HT-29 (cell line): Measurements from ENCODE around the gene RPGR. TPM values are rescaled to one million over a fixed set of nuclear protein-coding genes. Genes with fewer than 3 reads are reported as not detected.

ENCODE experiments used
- DNase-seq: peaks from one replicate; pipeline ENCODE4 v3.0.0-alpha.2; 2015; ENCODE audit warnings: low spot score
- total RNA-seq: library from RNA; depleted of rRNA; stranded (reverse); fragments of >200 nt; shearing (Covaris generic); gene quantifications from 2 replicates; pipeline ENCODE4 v1.2.3, GENCODE V29; 2014

Gene RPGR
- total RNA-seq, 1 experiment from 2014 or later = 3.9 TPM

DNA sequence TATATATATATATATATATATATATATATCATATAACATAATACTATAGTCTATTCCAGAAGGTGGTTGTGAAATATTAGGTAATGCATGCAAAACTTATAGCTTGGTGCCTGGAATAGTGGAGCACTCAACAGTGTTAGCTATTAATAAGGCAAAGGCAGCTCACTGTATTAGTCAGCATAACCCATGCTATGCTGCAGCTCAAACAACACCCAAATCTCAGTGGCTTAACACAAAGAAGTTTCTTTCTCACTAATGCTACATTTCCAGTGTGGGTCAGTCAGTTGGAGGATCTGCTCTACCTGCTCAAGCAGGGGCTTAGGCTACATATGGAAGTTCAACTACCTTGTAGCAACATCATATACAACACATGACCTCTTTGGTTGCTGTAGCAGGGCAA, 5.2 kb upstream of the RPGR start:
- no peak for DNase-seq

- no peak for DNase-seq
Observed at GRCh38 chrX:38327775-38328081, 419 bp upstream of the RPGR start.

DNA sequence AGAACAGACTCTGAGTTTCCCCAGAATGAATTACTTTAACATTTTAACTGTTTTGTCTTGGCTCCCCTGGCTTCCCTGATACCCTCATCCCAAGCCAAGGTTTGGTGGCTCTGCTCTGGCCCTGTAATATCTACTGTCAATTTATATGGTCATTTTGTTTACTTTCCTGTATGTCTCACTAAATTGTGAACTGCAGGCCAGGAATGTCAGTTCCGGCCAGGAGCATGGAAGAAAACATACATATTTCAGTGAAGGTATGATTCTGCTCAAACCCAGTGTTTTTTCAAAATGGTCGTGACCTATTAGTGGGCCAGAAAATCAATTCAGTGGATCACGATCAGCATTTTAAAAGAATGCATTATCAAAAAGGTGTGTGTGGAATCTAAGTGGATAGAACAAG, 1.2 kb downstream of the RPGR start:
- no peak for DNase-seq

- no peak for DNase-seq
Observed at GRCh38 chrX:38320819-38321218, 6.5 kb downstream of the RPGR start.

GRCh38 chrX:38318606-38319005, 8.7 kb downstream of the RPGR start:
- DNase-seq = no peak

GRCh38 chrX:38318196-38318595, 9.1 kb downstream of the RPGR start:
- DNase-seq = no peak

DNA sequence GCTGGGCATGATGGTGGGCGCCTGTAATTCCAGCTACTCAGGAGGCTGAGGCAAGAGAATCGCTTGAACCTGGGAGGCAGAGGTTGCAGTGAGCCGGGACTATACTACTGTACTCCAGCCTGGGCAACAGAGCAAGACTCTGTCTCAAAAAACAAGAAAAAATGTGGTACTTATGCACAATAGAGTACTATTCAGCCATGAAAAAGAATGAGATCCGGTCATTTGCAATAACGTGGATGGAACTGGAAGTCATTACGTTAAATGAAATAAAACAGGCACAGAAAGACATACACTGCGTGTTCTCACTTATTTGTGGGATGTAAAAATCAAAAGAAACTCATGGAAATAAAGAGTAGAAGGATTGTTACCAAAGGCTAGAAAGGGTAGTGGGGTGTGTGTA, 12.1 kb downstream of the RPGR start:
- DNase-seq = no peak

- DNase-seq = no peak
Observed at GRCh38 chrX:38313190-38313589, 14.1 kb downstream of the RPGR start.

GRCh38 chrX:38312436-38312835, 14.9 kb downstream of the RPGR start:
- no peak for DNase-seq

- no peak for DNase-seq
Observed at GRCh38 chrX:38311743-38312142, 15.6 kb downstream of the RPGR start.

- DNase-seq = no peak
Observed at GRCh38 chrX:38305971-38306370, 21.3 kb downstream of the RPGR start.

GRCh38 chrX:38304010-38304409, 23.3 kb downstream of the RPGR start:
- DNase-seq = peak; percentile 20

- peak; percentile 3 for DNase-seq
Observed at GRCh38 chrX:38293741-38294140, 33.6 kb downstream of the RPGR start.

DNA sequence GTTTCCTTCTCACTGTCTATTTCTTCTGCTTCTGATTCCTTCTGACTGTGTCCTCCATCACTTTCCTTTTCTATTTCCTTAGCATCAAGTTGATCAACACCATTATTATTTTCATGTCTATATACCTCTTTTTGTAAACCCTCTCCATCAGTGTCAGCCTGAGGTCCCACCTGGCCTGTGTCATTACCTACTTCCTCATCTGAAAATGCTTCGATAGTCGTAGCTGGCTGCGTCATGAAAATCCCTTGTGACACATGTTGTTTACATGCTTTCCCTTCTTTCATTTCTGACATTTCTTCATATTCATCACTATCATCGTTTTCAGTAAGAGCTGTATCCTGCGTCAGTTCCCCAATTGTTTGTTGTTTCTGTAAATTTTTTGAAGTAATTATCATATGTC, 39.6 kb downstream of the RPGR start:
- DNase-seq = no peak

- no peak for DNase-seq
Observed at GRCh38 chrX:38285649-38286048, 41.7 kb downstream of the RPGR start.

GRCh38 chrX:38282049-38282448, 45.3 kb downstream of the RPGR start:
- DNase-seq = no peak

DNA sequence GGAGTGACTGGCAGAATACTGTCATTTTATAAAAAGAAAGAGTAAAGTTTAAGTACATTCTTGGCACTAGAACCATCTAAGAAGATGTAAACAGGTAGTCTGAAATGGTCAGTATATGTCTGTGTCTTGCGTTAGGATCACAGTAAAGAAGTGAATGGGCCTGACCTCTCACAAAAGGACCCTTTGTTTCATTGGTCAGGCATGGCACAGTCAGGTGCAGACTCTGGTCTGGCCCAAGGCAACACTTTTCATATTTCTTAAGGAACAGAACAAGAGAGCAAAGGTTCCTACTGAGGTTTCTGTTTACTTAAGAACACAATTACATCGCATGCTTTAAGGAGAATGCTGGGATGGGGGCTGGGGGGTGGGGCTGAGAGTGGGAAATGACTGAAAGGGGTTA, 48.1 kb downstream of the RPGR start:
- no peak for DNase-seq

- DNase-seq = no peak
Observed at GRCh38 chrX:38278682-38279081, 48.6 kb downstream of the RPGR start.

GRCh38 chrX:38277802-38278201, 49.5 kb downstream of the RPGR start:
- no peak for DNase-seq

- peak; percentile 6 for DNase-seq
Observed at GRCh38 chrX:38277136-38277535, 50.2 kb downstream of the RPGR start.

GRCh38 chrX:38276089-38276488, 51.2 kb downstream of the RPGR start:
- no peak for DNase-seq

DNA sequence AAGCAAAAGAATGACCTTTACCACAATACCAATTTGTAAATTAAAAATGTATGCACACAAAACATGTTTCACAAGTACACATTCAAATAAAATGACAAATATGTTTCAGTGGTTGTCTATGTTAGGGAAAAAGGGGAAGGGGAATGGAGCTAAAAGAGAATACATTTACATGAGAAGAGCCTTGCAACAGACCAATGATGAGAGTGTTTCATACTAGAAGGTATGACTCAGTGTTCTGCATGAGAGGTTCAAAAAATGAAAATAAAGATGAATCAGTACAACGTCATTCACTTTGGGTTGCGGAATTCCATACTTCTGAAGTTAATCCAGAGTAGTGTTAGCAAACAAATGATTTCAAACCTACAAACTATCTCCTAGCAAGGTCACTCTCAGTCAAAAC, 51.7 kb downstream of the RPGR start:
- no peak for DNase-seq

- no peak for DNase-seq
Observed at GRCh38 chrX:38273453-38273852, 53.9 kb downstream of the RPGR start.

DNA sequence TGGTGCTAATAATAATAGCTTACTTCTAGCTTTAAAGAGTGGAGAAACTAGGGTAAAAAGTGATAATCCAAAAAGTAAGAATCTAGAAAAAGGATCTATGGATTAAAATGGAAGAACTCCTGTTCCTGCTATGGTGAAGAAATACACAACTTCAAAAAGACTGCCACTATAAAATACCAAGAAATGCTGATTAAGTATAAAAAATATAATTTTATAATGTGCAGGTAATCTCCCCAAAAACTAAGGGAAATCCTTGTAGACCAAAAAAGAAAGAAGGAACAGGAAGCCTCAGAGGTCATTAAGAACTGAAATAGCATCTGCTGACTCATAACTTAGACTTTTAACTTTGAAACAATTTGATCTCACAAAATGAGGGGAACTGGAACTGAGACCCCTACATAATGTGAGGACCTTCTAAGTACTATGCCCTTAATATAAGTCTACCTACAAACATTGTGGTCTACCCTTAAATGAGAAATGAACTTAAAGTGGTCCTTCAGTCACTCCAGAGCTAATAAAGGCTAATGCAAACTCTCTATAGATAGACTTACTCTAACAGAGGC, 56.1 kb downstream of the RPGR start:
- no peak for DNase-seq

GRCh38 chrX:38268011-38268410, 59.3 kb downstream of the RPGR start:
- DNase-seq = no peak
